RWPE2 (cell line): Measurements from ENCODE around the gene OR10H2.

Source experiments
- ATAC-seq: fragments of 200-7000 bp; cut with Tn5 transposase; 3 replicates; pipeline ENCODE4 v1.9.1; 2021; ENCODE audit warnings: low read depth
- DNase-seq: peaks from one replicate; pipeline ENCODE4 v3.0.0-alpha.2; 2020; ENCODE audit warnings: low spot score
- H3K27ac ChIP-seq: fragments of 450-650 bp; 2 replicates; pipeline ENCODE4 v1.5.1; 2017; ENCODE audit warnings: mild to moderate bottlenecking; ENCODE audit not compliant: poor library complexity, severe bottlenecking
- H3K27me3 ChIP-seq: fragments of 250-450 bp; sonication (Bioruptor Pico); 2 replicates; pipeline ENCODE4 v1.5.1; 2021; ENCODE audit warnings: mild to moderate bottlenecking, moderate library complexity; ENCODE audit not compliant: insufficient read depth, poor library complexity, severe bottlenecking
- H3K36me3 ChIP-seq: fragments of 250-450 bp; sonication (Bioruptor Pico); 2 replicates; pipeline ENCODE4 v1.5.1; 2020; ENCODE audit warnings: low read depth, mild to moderate bottlenecking, moderate library complexity
- H3K4me1 ChIP-seq: fragments of 250-450 bp; sonication (Bioruptor Pico); 2 replicates; pipeline ENCODE4 v1.5.1; 2021; ENCODE audit warnings: mild to moderate bottlenecking, moderate library complexity; ENCODE audit not compliant: insufficient read depth, poor library complexity, severe bottlenecking
- H3K4me3 ChIP-seq: fragments of 250-450 bp; sonication (Bioruptor Pico); 2 replicates; pipeline ENCODE4 v1.5.1; 2021; ENCODE audit warnings: mild to moderate bottlenecking, moderate library complexity; ENCODE audit not compliant: severe bottlenecking
- H3K9me3 ChIP-seq: fragments of 250-450 bp; sonication (Bioruptor Pico); 2 replicates; pipeline ENCODE4 v1.5.1; 2021; ENCODE audit warnings: mild to moderate bottlenecking, moderate library complexity; ENCODE audit not compliant: severe bottlenecking
- CTCF ChIP-seq: fragments of 450-650 bp; IDR thresholded peaks from one replicate; pipeline ENCODE4 v1.5.1; 2017; ENCODE audit warnings: mild to moderate bottlenecking, moderate library complexity; ENCODE audit not compliant: poor library complexity, severe bottlenecking

OR10H2 gene

GRCh38 chr19:15776264-15776663 is 48.4 kb downstream of the OR10H2 start:
- ATAC-seq (no peak), DNase-seq (no peak)
- no peaks in the 10 kb centered on the region for H3K36me3 ChIP-seq
- H3K9me3 ChIP-seq: no peaks in the 10 kb centered on the region
- H3K4me1 ChIP-seq: no peaks in the 10 kb centered on the region
- no peak for TF ChIP-seq CTCF
- no peaks in the 10 kb centered on the region for H3K27me3 ChIP-seq
- no peak overlapping the region for H3K4me3 ChIP-seq
- H3K27ac ChIP-seq: no peak overlapping the region

DNA sequence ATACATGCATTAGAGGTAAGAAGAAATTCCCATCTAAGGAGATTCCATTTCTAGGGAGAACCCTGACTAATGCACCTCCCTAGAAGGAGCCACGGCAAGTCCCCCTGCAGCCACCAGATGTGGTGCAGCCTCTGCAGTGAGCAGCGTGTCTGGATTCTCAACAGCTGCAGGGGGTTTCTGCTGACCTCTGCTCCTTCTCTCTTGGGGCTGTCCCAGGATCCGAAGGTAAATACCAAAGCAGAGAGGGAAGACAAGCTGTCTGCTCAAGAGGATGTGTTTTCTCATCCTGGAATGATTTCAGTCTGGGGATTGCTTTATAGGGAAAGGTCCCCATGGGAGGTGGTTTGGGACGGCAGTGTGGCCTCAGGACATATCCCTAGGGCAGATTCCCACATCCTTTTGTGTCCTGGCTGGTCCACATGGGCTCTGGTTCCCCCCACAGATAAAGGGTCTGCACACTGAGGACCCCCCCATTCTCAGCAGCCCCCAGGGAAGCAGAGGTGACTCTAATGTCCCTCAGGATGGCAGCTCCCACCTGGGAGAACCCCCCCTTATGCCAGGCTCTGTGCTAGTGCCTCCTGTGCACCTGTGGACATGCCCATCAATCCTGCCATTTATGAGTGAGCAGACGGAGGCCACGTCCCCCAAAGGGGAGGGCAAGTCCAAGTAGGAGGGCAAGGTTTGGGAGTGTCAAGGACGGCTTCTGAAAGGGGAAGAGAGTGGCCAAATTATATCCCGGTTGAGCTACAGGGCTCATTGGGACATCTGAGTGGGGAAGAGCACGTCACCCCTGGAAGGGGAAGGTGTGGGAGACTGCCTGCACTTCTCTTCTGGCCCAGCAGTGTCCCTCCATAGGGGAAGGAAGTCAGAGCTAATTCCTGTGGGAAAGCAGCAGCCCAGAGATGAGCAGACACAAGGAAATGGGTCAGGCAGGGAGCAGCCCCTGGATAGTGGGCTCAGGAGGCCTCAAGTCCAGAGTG is 49.5 kb downstream of the OR10H2 start:
- Histone ChIP-seq H3K36me3 (no peaks in the 10 kb centered on the region), H3K4me1 (no peaks in the 10 kb centered on the region), H3K27me3 (no peaks in the 10 kb centered on the region), H3K9me3 (no peaks in the 10 kb centered on the region), H3K27ac (no peak overlapping the region), H3K4me3 (no peak overlapping the region)
- no peak for ATAC-seq
- no peak for DNase-seq
- no peak for TF ChIP-seq CTCF
